ENCODE measurements around the gene GTF3C1.

GTF3C1 gene

DNA sequence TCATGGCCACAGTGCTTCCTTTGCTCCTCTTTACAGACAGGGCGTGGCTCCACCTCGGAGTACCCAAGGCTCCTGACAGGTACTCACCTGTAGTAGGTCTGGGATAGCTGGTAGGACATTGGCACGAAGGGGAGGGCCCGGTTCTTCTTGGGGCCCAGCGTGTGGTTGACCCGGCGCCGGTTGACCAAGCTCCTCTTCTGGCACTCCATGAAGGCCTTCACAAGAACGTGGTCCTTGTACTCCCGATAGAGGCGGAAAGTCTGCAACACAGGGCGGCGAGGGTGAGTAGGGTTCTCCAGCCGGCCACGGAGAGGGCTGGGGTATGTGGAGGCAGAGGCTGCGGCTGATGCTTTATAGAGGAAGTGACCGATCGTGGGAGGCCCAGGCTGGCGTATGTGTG is 78.1 kb downstream of the GTF3C1 start:
- H3K27me3 ChIP-seq (ENCODE audit: control insufficient read depth in 5 of 5, insufficient read depth in 4 of 5, low read length in 5 of 5), result no peaks in the 10 kb centered on the region
- no peak overlapping the region for H3K9ac ChIP-seq (ENCODE audit: low read length in 5 of 5)

DNA sequence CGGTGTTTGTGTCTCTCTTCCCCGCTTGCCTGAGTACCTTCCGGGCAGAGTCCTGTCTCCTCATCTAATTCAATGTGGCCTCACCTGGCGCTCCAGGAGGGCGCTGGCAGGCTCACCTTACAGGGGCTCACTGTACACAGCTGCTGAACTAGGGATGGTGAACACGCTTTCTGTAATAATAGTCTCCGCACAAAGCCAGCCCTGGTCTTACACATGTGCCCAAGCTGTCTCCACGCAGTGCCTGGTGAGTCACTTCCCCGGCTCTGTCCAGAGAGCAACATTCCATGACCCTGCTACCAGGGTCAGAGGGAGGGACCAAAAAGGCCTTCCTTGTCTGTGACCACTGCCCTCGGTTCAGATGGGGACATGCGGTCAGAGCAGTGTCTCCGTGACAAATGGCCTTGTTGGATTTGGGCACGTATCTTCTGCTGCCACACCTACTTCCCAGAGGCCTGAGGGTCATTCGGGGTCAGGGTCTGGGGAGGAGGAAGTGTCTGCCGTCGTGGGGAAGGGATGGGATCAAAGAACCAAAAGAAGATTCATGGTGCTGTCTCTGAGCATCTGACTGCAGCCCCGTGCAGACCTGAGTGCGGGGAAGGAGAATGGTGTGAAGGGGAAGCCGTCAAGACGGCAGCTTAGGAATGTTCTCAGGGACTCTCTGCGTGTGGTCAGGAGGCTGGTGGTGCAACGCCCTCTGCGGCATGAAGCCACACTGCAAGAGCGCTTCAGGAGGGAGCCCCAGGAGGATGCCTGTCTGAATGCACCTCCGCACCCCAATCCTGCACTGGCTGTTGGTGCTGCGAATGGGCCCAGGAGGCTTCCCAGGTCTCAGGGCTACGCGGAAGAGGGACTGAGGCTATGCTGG is 78.9 kb downstream of the GTF3C1 start:
- Histone ChIP-seq H3K27ac (ENCODE audit: low read depth, low read length) (no peak overlapping the region), H3K9me3 (ENCODE audit: control insufficient read depth in 5 of 5, low read length in 5 of 5) (no peaks in the 10 kb centered on the region), H3K36me3 (ENCODE audit: control insufficient read depth in 5 of 5, insufficient read depth in 5 of 5, low read length in 5 of 5) (peaks cover 16 to 100% (median 95%) of the 10 kb centered on the region in 5 donors), H3K4me1 (ENCODE audit: control insufficient read depth in 5 of 5, insufficient read depth in 5 of 5, low read length in 5 of 5) (peaks cover 0 to 13% (median 9%) of the 10 kb centered on the region in 5 donors), H3K4me3 (ENCODE audit: low read depth in 1 of 5, low read length in 5 of 5) (no peak overlapping the region), H3K9ac (ENCODE audit: low read length in 5 of 5) (peak overlapping the region in 1 of 5 donors; percentile 4), H3K27me3 (ENCODE audit: control insufficient read depth in 5 of 5, insufficient read depth in 4 of 5, low read length in 5 of 5) (no peaks in the 10 kb centered on the region)

More for the DNA sequence above, 78.1 kb downstream of the GTF3C1 start:
- no peaks in the 10 kb centered on the region for H3K9me3 ChIP-seq (ENCODE audit: control insufficient read depth in 5 of 5, low read length in 5 of 5)
- peaks cover 0 to 13% (median 9%) of the 10 kb centered on the region in 5 donors for H3K4me1 ChIP-seq (ENCODE audit: control insufficient read depth in 5 of 5, insufficient read depth in 5 of 5, low read length in 5 of 5)
- H3K27ac ChIP-seq (ENCODE audit: low read depth, low read length), result no peak overlapping the region
- H3K36me3 ChIP-seq (ENCODE audit: control insufficient read depth in 5 of 5, insufficient read depth in 5 of 5, low read length in 5 of 5), result peaks cover 16 to 100% (median 95%) of the 10 kb centered on the region in 5 donors
- H3K4me3 ChIP-seq (ENCODE audit: low read depth in 1 of 5, low read length in 5 of 5), result no peak overlapping the region

DNA sequence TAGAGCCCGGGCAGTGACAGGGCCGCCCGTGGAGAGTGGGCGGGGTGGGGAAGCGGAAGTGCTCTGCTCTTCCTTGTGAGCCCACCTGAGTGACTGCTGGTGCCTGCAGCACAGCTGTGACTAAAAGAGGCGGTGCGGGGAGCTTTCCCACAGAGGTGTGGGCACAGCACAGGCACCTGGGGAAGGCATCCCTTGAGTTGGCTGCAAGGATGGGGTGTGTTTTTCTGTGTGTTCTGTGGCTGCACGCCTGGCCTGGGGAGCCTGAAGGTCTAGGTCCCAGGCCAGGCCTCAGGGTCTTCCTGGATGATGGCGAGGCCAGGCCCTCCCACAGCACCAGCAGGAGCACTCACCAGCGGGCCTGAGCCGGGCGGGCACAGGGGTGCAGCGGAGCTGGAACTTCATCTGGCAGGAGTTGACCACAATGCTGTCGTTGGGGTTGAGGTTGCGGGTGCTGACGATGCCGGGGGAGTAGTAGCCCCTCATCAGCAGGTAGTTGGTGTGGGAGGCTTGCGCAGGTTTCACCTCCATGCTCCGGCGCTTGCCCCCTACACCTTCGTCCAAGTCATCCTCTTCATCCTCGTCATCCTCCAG is 80.7 kb downstream of the GTF3C1 start:
- H3K9me3 ChIP-seq (ENCODE audit: control insufficient read depth in 5 of 5, low read length in 5 of 5), result no peaks in the 10 kb centered on the region
- no peaks in the 10 kb centered on the region for H3K27me3 ChIP-seq (ENCODE audit: control insufficient read depth in 5 of 5, insufficient read depth in 4 of 5, low read length in 5 of 5)
- H3K4me3 ChIP-seq (ENCODE audit: low read depth in 1 of 5, low read length in 5 of 5), result no peak overlapping the region
- no peak overlapping the region for H3K27ac ChIP-seq (ENCODE audit: low read depth, low read length)
- H3K36me3 ChIP-seq (ENCODE audit: control insufficient read depth in 5 of 5, insufficient read depth in 5 of 5, low read length in 5 of 5), result peaks cover 14 to 100% (median 96%) of the 10 kb centered on the region in 5 donors
- H3K4me1 ChIP-seq (ENCODE audit: control insufficient read depth in 5 of 5, insufficient read depth in 5 of 5, low read length in 5 of 5), result peaks cover 0 to 13% (median 9%) of the 10 kb centered on the region in 5 donors
- H3K9ac ChIP-seq (ENCODE audit: low read length in 5 of 5), result no peak overlapping the region

DNA sequence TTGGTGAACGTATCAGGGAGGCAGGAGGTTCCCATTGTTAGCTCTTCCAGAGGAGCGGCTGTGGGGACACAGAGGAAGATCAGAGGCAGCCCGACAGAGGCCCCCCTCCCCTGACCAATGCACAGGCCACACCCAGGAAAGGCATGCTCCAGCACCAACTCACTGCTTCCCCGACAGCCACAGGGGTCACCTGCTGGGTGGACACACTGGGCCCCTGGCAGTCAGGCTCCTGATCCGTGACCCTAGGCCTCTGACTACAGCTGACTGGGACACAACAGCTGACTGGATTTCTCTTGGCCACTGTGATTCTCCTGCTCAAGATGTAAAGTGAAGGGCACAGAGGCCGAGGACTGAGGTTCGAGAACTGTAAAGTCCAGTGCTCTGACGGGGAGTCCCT is 84.2 kb downstream of the GTF3C1 start:
- Histone ChIP-seq H3K9me3 (ENCODE audit: control insufficient read depth in 5 of 5, low read length in 5 of 5) (no peaks in the 10 kb centered on the region), H3K27me3 (ENCODE audit: control insufficient read depth in 5 of 5, insufficient read depth in 4 of 5, low read length in 5 of 5) (no peaks in the 10 kb centered on the region), H3K9ac (ENCODE audit: low read length in 5 of 5) (no peak overlapping the region), H3K27ac (ENCODE audit: low read depth, low read length) (no peak overlapping the region), H3K36me3 (ENCODE audit: control insufficient read depth in 5 of 5, insufficient read depth in 5 of 5, low read length in 5 of 5) (peaks cover 14 to 99% (median 98%) of the 10 kb centered on the region in 5 donors), H3K4me1 (ENCODE audit: control insufficient read depth in 5 of 5, insufficient read depth in 5 of 5, low read length in 5 of 5) (peaks cover 0 to 25% (median 18%) of the 10 kb centered on the region in 5 donors), H3K4me3 (ENCODE audit: low read depth in 1 of 5, low read length in 5 of 5) (no peak overlapping the region)

DNA sequence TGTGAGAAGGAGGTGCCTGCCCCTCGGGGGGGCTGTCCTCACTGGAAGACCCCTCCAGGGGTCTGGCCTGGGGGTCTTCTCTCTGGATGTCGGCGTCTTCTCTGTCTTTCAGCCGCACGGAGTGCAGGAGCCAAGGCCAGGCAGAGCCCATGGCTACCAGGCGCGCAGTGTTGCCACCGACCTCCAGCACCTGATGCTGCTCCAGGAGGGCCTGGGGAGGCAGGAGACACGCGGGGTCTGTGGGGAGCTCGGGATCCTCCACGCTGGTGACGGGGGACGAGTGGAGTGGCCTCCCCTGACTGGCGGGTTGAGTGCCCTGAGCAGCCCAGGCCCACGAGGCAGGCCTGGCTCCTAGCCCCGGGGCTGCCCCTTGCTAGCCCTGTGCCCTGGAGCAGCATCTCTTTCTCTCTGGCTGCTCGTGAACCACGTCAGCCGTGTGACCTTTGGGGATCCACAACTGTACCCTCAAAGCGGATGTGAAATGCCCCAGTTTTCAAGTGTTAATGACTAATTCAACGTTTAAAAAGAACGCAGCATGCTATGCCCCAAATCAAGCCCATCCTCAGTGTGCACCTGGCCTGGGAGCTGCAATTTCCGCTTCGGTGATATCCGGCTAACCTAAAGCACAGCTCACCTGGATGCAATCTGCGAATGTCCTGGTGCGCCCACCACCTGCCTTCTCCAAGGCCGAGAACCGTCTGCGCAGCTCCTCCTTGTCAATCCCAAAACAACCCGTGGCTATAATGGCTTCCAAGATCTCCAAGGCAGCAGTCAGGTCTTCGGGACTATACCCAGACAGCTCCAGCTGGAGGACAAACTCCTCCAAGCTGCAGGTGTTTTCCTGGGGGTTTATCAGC is 84.9 kb downstream of the GTF3C1 start:
- Histone ChIP-seq H3K36me3 (ENCODE audit: control insufficient read depth in 5 of 5, insufficient read depth in 5 of 5, low read length in 5 of 5) (peaks cover 14 to 98% (median 93%) of the 10 kb centered on the region in 5 donors), H3K4me3 (ENCODE audit: low read depth in 1 of 5, low read length in 5 of 5) (no peak overlapping the region), H3K27me3 (ENCODE audit: control insufficient read depth in 5 of 5, insufficient read depth in 4 of 5, low read length in 5 of 5) (no peaks in the 10 kb centered on the region), H3K27ac (ENCODE audit: low read depth, low read length) (no peak overlapping the region), H3K4me1 (ENCODE audit: control insufficient read depth in 5 of 5, insufficient read depth in 5 of 5, low read length in 5 of 5) (peaks cover 0 to 26% (median 22%) of the 10 kb centered on the region in 5 donors), H3K9me3 (ENCODE audit: control insufficient read depth in 5 of 5, low read length in 5 of 5) (no peaks in the 10 kb centered on the region), H3K9ac (ENCODE audit: low read length in 5 of 5) (no peak overlapping the region)

DNA sequence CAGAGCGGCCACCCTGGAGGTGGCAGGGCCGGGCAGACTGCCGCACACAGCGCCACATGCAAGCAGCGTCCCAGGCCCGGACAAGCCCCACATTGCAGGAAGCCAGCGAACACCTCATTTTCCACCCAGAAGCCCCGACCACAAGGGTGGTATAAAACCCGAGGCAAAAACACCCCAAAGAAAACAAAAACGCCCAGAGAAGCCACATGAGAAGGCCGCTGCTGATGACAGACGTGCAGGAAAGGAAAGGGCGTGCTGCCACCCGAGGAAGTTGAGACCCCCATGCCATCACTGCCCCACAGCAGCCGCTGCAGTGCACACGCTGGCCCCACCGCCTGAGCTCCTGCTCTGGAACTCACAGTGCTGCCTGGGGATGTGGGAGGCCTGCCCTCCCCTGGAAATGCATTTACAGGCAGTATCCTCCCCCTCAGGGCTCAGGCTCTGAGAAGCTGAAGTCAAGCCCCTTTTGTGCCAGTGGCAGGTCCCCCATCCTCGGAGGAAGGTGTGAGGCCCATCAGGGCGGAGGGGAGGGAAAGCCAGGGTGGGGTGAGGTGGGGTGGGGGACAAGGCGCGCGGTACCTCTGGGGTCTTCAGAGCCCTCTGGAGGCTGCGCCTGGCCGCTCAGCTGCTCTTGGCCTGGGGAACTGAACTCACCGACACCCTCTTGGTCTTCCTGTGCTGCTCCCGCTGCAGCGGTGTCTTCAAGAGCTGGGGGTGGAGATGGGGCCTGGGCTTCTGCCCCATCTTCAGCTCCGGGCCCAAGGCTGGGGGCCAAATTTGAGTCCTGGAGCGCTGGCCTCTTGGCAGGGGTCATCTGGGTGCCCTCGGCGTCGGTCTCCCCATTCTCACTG is 85.7 kb downstream of the GTF3C1 start:
- Histone ChIP-seq H3K4me3 (ENCODE audit: low read depth in 1 of 5, low read length in 5 of 5) (no peak overlapping the region), H3K9me3 (ENCODE audit: control insufficient read depth in 5 of 5, low read length in 5 of 5) (no peaks in the 10 kb centered on the region), H3K9ac (ENCODE audit: low read length in 5 of 5) (no peak overlapping the region), H3K36me3 (ENCODE audit: control insufficient read depth in 5 of 5, insufficient read depth in 5 of 5, low read length in 5 of 5) (peaks cover 14 to 97% (median 88%) of the 10 kb centered on the region in 5 donors), H3K27me3 (ENCODE audit: control insufficient read depth in 5 of 5, insufficient read depth in 4 of 5, low read length in 5 of 5) (no peaks in the 10 kb centered on the region), H3K27ac (ENCODE audit: low read depth, low read length) (no peak overlapping the region), H3K4me1 (ENCODE audit: control insufficient read depth in 5 of 5, insufficient read depth in 5 of 5, low read length in 5 of 5) (peaks cover 0 to 27% (median 22%) of the 10 kb centered on the region in 5 donors)

DNA sequence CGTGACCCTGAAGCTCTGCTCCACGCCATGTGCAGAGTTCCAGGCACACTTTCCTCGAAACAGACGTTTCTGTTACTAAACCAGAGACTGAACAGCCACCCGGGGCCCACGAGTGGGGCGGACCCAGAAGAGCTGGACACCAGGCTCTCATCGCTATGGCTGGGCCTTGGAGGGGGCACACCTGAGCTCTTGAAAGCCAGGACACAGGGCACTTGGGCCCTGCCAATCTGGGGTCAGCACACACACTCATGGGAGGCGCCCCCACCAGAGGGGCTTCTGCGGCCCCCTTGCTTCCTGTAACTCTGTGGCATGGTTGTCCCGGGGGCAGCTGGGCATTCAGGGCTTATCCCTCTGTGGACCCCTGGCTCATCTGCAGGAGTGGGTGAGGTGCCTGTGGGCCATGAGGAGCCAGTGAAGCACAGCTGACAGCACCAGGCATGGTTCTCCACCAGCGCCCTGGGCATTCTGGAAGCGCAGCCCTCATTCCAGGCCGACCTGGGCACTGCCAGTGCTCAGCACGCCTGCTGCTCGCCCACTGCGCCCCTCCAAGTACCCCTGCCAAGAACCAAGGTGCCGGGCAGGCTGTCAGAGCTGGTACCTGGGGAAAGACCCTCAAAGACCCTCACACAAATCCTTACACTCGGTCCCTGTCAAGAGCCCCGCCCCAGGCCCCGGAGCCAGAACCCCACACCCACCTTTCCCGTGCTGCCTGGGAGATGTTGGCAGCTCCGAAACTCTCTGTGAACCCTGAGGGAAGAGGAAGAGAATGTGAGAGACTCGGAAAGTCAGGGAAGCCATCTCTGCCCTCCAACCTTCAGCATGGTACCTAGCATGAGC is 86.6 kb downstream of the GTF3C1 start:
- no peak overlapping the region for H3K9ac ChIP-seq (ENCODE audit: low read length in 5 of 5)
- H3K27me3 ChIP-seq (ENCODE audit: control insufficient read depth in 5 of 5, insufficient read depth in 4 of 5, low read length in 5 of 5), result no peaks in the 10 kb centered on the region
- H3K27ac ChIP-seq (ENCODE audit: low read depth, low read length), result no peak overlapping the region
- no peaks in the 10 kb centered on the region for H3K9me3 ChIP-seq (ENCODE audit: control insufficient read depth in 5 of 5, low read length in 5 of 5)
- H3K36me3 ChIP-seq (ENCODE audit: control insufficient read depth in 5 of 5, insufficient read depth in 5 of 5, low read length in 5 of 5), result peaks cover 13 to 91% (median 81%) of the 10 kb centered on the region in 5 donors
- H3K4me3 ChIP-seq (ENCODE audit: low read depth in 1 of 5, low read length in 5 of 5), result no peak overlapping the region
- H3K4me1 ChIP-seq (ENCODE audit: control insufficient read depth in 5 of 5, insufficient read depth in 5 of 5, low read length in 5 of 5), result peaks cover 0 to 27% (median 22%) of the 10 kb centered on the region in 5 donors

DNA sequence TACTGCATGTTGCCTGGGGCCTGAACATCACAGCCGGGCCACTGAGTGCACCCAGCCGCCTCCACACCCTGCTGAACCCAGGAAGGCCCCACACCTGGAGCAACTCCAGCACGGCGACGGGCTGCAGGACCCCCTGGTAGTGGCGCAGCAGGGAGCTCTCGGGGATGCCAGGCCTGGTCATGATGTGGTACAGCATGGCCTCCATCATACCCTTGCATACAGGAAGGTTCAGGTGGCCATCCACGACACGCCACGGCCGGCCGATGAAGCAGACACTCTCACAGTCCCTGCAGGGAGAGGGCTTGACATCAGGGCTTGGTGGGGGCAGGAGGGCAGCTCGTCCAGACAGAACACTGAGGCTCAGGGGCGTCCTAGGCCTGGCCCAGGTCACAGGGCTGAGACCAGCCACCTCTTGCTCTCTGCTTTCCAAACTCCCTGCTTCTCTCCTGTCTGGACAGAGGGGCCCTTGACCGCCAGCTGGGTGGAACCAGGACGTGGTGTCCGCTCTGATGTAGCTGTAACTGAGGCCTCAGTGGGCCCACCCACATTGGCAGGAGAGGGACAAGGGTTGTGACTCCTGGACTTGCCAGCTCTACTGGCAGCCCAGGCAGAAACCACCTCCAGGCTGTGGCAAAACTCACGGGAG is 87.4 kb downstream of the GTF3C1 start:
- peaks cover 0 to 27% (median 22%) of the 10 kb centered on the region in 5 donors for H3K4me1 ChIP-seq (ENCODE audit: control insufficient read depth in 5 of 5, insufficient read depth in 5 of 5, low read length in 5 of 5)
- no peak overlapping the region for H3K27ac ChIP-seq (ENCODE audit: low read depth, low read length)
- peaks cover 10 to 83% (median 74%) of the 10 kb centered on the region in 5 donors for H3K36me3 ChIP-seq (ENCODE audit: control insufficient read depth in 5 of 5, insufficient read depth in 5 of 5, low read length in 5 of 5)
- H3K4me3 ChIP-seq (ENCODE audit: low read depth in 1 of 5, low read length in 5 of 5), result no peak overlapping the region
- no peaks in the 10 kb centered on the region for H3K27me3 ChIP-seq (ENCODE audit: control insufficient read depth in 5 of 5, insufficient read depth in 4 of 5, low read length in 5 of 5)
- no peak overlapping the region for H3K9ac ChIP-seq (ENCODE audit: low read length in 5 of 5)
- no peaks in the 10 kb centered on the region for H3K9me3 ChIP-seq (ENCODE audit: control insufficient read depth in 5 of 5, low read length in 5 of 5)

All from subcutaneous abdominal adipose tissue (tissue), 5 donors.